Right lobe of liver (tissue), 6 donors: Measurements from ENCODE around the gene USP51. TPM values are rescaled to one million over a fixed set of nuclear protein-coding genes. Genes with fewer than 3 reads are reported as not detected.
"Not testable (repeated sequence)": the region's sequence is repeated elsewhere in the genome, so short reads cannot be mapped to it uniquely, and the experiment has no call there.

Experiments used
- ATAC-seq, 4 donors: fragments of 200-7000 bp; cut with Tn5 transposase; one replicate each; pipeline ENCODE4 v1.9.1; 2020; ENCODE audit warnings: mild to moderate bottlenecking in 4 of 4, moderate library complexity in 4 of 4
- DNase-seq, 3 donors: peaks; one replicate each; pipeline ENCODE4 v3.0.0-alpha.2; 2020
- H3K27ac ChIP-seq, 3 donors: fragments of 200-600 bp; one replicate each; pipeline ENCODE4 v1.8.0; 2022
- H3K27me3 ChIP-seq, 2 donors: fragments of 200-600 bp; one replicate each; pipeline ENCODE4 v1.8.0; 2022
- H3K36me3 ChIP-seq, 4 donors: fragments of 200-600 bp; sonication (generic) in 1 of 4; one replicate each; pipeline versions ENCODE4 v1.5.1 to v1.8.0; 2017 to 2022; ENCODE audit warnings: control low read depth in 1 of 4
- H3K4me1 ChIP-seq, 4 donors: fragments of 200-600 bp; sonication (generic) in 1 of 4; one replicate each; pipeline versions ENCODE4 v1.5.1 to v1.8.0; 2017 to 2022; ENCODE audit warnings: control low read depth in 1 of 4
- H3K4me3 ChIP-seq, 3 donors: fragments of 200-600 bp; one replicate each; pipeline ENCODE4 v1.8.0; 2022
- H3K9me3 ChIP-seq, 4 donors: fragments of 200-600 bp; sonication (generic) in 1 of 4; one replicate each; pipeline versions ENCODE4 v1.5.1 to v1.8.0; 2017 to 2022; ENCODE audit warnings: control low read depth in 1 of 4
- POLR2A ChIP-seq: fragments of 450-650 bp; IDR thresholded peaks from one replicate; pipeline ENCODE4 v1.6.1; 2017; ENCODE audit warnings: antibody characterized with exemption, mild to moderate bottlenecking
- WGBS: methylation state at CpG from one replicate; pipeline ENCODE4 v1.1.6; 2018; ENCODE audit warnings: low coverage, low lambda C conversion rate; ENCODE audit not compliant: insufficient coverage; ENCODE audit errors: missing lambda C conversion rate; 5-methylcytosine and 5-hydroxymethylcytosine counted together
- intact Hi-C, 2 donors: fragments of 100-400 bp; cut with DNase I; formaldehyde crosslinking; loops; one replicate each; pipeline versions ENCODE4 v1.11.2 to v1.14.1; 2022
- total RNA-seq, 6 experiments: library from RNA; depleted of rRNA in 2 of 6; stranded (reverse); fragments of >200 nt in 2 of 6; fragmentation: NEBNext Ultra II Directional in 3 of 6; extraction: Animal tissue kit (Norgen Biotek cat#: 25700) in 3 of 6; gene quantifications; one replicate each; pipeline versions ENCODE4 v1.1.0 to v1.2.4, GENCODE V29; 2016 to 2023
- TF ChIP-seq, protein P1 (sequence below), 4 donors: fragments of 200-600 bp in 3 of 4; fragments of 450-650 bp in 1 of 4; IDR thresholded peaks; one replicate each; pipeline versions ENCODE4 v1.5.1 to v1.8.0; 2016 to 2022; ENCODE audit warnings: antibody characterized with exemption in 4 of 4, mild to moderate bottlenecking in 2 of 4
- donor health status: DM: no; HTN: yes; CAD: no.
- donor health status: DM: no; HTN: no; CAD: no.
- donor health status: DM: no; HTN: no; CAD: no.
- donor health status: DM: no; HTN: yes; CAD: no.
- donor health status: DM: no; HTN: yes; CAD: no.

Gene USP51
- total RNA-seq, 6 experiments from 2014 or later = 0.31 to 0.51 (median 0.37) TPM; not detected in 1

- no peaks in the 10 kb centered on the region for H3K36me3 ChIP-seq
- TF ChIP-seq, protein P1, sequence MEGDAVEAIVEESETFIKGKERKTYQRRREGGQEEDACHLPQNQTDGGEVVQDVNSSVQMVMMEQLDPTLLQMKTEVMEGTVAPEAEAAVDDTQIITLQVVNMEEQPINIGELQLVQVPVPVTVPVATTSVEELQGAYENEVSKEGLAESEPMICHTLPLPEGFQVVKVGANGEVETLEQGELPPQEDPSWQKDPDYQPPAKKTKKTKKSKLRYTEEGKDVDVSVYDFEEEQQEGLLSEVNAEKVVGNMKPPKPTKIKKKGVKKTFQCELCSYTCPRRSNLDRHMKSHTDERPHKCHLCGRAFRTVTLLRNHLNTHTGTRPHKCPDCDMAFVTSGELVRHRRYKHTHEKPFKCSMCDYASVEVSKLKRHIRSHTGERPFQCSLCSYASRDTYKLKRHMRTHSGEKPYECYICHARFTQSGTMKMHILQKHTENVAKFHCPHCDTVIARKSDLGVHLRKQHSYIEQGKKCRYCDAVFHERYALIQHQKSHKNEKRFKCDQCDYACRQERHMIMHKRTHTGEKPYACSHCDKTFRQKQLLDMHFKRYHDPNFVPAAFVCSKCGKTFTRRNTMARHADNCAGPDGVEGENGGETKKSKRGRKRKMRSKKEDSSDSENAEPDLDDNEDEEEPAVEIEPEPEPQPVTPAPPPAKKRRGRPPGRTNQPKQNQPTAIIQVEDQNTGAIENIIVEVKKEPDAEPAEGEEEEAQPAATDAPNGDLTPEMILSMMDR (IDR thresholded peaks at IDR 0.05) = no peak
- no peak for TF ChIP-seq POLR2A
- intact Hi-C loops = no loop called here
- no peaks in the 10 kb centered on the region for H3K9me3 ChIP-seq
- no peak overlapping the region for H3K27ac ChIP-seq
- DNase-seq (peak in 2 of 3 donors; percentile 8 to 24), ATAC-seq (no peak)
- H3K4me1 ChIP-seq = no peaks in the 10 kb centered on the region
- no peaks in the 10 kb centered on the region for H3K27me3 ChIP-seq
- no CpG with 5 or more reads among the region's 3 CpGs for WGBS
- H3K4me3 ChIP-seq = no peak overlapping the region
These were observed 32.0 kb upstream of the USP51 start for GRCh38 chrX:55521687-55522086.

- ATAC-seq, intact Hi-C loops, DNase-seq, H3K27ac ChIP-seq, H3K4me1 ChIP-seq, H3K27me3 ChIP-seq, H3K9me3 ChIP-seq, H3K36me3 ChIP-seq, H3K4me3 ChIP-seq: not testable (repeated sequence)
- WGBS = no CpG with 5 or more reads among the region's 10 CpGs
These were observed 27.3 kb upstream of the USP51 start for GRCh38 chrX:55516794-55517481.

GRCh38 chrX:55513045-55513737 lies 23.5 kb upstream of the USP51 start:
- H3K9me3 ChIP-seq, H3K27me3 ChIP-seq, H3K4me3 ChIP-seq, H3K36me3 ChIP-seq, H3K27ac ChIP-seq, DNase-seq, ATAC-seq, intact Hi-C loops, H3K4me1 ChIP-seq: not testable (repeated sequence)
- WGBS = no CpG with 5 or more reads among the region's 6 CpGs

DNA sequence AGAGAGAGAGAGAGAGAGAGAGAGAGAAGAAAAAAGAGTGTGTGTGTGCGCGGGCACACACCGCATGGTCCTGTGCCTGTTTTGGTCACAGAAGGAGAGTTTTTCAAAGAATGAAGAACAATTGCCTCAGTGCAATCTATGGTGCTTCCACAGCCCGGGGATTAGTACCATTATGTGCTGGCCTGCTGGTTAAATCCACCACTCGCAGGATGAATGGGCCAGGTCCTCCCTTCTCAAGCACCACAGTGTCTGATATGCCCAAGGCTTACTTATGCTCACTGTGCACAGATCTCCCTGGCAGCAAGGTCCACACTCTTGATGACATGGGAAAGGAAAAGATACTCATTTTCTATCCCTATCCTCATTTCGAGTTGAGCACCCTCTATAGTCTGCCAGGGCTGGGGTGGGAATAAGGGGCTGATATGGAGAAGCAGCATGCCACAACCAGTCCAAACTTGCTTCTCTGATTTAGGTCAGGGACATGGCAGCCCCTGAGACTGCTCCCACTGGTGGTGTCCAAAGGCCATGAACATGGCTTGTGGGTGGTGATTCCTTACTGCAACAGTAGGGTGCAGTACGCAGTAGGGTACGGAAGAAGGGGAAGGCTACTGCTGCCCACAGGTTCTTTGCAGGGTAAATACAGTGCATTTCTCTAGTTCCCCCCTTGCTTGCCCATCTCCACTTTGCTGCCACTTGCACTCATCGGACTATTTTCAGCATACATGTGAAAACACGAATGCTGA lies 18.9 kb upstream of the USP51 start:
- no CpG with 5 or more reads among the region's 10 CpGs for WGBS
- peak in 1 of 4 donors; percentile 15 for ATAC-seq
- intact Hi-C loops, H3K27ac ChIP-seq, H3K4me3 ChIP-seq, DNase-seq, H3K9me3 ChIP-seq, H3K4me1 ChIP-seq, H3K36me3 ChIP-seq, H3K27me3 ChIP-seq: not testable (repeated sequence)

DNA sequence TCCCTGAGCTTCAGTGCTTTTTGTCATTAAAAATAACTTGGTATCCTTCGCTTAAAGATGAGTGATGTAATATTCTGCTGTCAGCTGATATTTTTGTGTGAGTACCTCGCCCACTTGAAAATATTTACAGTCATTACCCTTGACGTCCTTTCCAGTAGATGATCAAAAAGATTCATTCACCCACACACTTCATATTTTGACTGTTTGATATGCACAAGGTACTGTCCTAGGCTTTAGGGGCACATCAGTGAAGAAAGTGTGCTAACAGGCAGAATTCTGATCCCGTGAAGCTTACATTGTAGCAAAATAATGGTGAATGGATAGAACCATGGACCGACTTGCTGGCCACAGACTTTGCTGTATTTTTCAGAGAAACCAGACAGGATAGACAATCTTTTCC lies 18.1 kb upstream of the USP51 start:
- H3K9me3 ChIP-seq, H3K27me3 ChIP-seq, H3K36me3 ChIP-seq, ATAC-seq, DNase-seq, H3K4me3 ChIP-seq, intact Hi-C loops, H3K4me1 ChIP-seq, H3K27ac ChIP-seq: not testable (repeated sequence)
- WGBS = no CpG with 5 or more reads among the region's 5 CpGs

DNA sequence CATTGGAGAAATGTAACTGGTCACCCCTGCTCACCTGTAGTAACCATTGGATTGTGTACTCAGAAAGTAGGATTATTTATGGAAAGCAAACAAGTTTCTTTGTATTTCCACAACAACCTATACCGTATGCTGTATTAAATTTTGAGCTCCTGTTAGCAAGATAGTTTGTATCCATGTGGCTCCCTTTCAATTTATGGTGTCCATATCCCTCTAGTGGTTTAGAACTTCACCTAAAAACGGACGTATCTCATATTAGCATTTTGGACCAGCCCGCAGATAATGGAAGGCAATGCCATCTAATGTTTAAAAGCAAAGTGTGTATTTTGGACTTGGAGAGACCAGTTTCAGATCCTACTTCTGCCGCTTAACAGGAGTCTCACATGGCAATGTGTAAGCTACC lies 17.4 kb upstream of the USP51 start:
- intact Hi-C loops = not testable (repeated sequence)

GRCh38 chrX:55490974-55491373 lies 1.3 kb upstream of the USP51 start:
- Histone ChIP-seq H3K4me3 (no peak overlapping the region), H3K36me3 (no peaks in the 10 kb centered on the region), H3K9me3 (no peaks in the 10 kb centered on the region), H3K4me1 (no peaks in the 10 kb centered on the region), H3K27ac (peak overlapping the region in 1 of 3 donors; percentile 81), H3K27me3 (no peaks in the 10 kb centered on the region)
- TF ChIP-seq, protein P1 (IDR thresholded peaks at IDR 0.05) = no peak
- TF ChIP-seq POLR2A = no peak
- DNase-seq (peak in 2 of 3 donors; percentile 36 to 44), ATAC-seq (peak in 1 of 4 donors; percentile 59)
- intact Hi-C loops = no loop called here
- 39% methylated on average over 3 of the region's 4 CpGs for WGBS

More for the DNA sequence above, 17.4 kb upstream of the USP51 start:
- H3K4me3 ChIP-seq, H3K27me3 ChIP-seq, H3K9me3 ChIP-seq, H3K27ac ChIP-seq, H3K4me1 ChIP-seq, DNase-seq, H3K36me3 ChIP-seq: not testable (repeated sequence)
- ATAC-seq = peak in 2 of 4 donors; percentile 36 to 38
- no CpG with 5 or more reads among the region's 5 CpGs for whole genome bisulfite sequencing
